Breast epithelium (tissue), 3 donors: ENCODE results near the gene CAMK1.

ENCODE experiments used
- CTCF ChIP-seq, 3 donors: fragments of 450-650 bp; IDR thresholded peaks; one replicate each; pipeline ENCODE4 v1.5.1; 2016 to 2017; ENCODE audit warnings: antibody characterized with exemption in 3 of 3, mild to moderate bottlenecking in 3 of 3, moderate library complexity in 3 of 3
- POLR2A ChIP-seq: fragments of 450-650 bp; IDR thresholded peaks from one replicate; pipeline ENCODE4 v1.6.1; 2016; ENCODE audit warnings: antibody characterized with exemption, mild to moderate bottlenecking, moderate library complexity
- POLR2AphosphoS5 ChIP-seq, 3 donors: sonication (generic); formaldehyde crosslinking; IDR thresholded peaks; one replicate each; pipeline ENCODE4 v1.6.1; 2017; ENCODE audit warnings: antibody characterized with exemption in 3 of 3

GRCh38 chr3:9713142-9713541 is 56.6 kb downstream of the CAMK1 start:
- no peak for TF ChIP-seq CTCF (IDR thresholded peaks at IDR 0.05)
- no peak for TF ChIP-seq POLR2A
- no peak for TF ChIP-seq POLR2AphosphoS5 (IDR thresholded peaks at IDR 0.05)
